ENCODE measurements around the gene SLC14A1.

The SLC14A1 gene

DNA sequence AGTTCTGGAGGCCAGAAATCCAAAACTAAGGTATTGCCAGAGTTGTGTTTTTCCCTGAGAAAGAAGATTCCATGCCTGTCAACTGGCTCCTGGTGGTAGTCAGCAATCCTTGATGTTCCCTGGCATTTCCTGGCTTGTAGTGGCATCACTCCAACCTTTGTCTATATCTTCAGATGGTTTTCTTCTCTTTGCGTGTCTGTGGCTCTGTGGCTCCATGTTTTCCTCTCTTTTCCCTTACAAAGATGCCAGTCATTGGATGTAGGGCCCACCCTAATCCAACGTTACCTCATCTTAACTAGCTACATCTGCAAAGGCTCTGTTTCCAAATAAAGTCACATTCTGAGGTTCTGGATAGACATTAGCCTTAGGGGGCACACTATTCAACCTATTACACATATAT, 41.8 kb downstream of the SLC14A1 start:
- no peaks in the 10 kb centered on the region for H3K27me3 ChIP-seq (replicated peaks; ENCODE audit: insufficient read depth, low read length)

GRCh38 chr18:45771587-45772480, 47.9 kb downstream of the SLC14A1 start:
- no peak overlapping the region for H3K4me3 ChIP-seq (ENCODE audit: low read length)
- H3F3A ChIP-seq (ENCODE audit: insufficient read depth, low read length): no peaks in the 10 kb centered on the region
- H3K9me3 ChIP-seq (replicated peaks; ENCODE audit: insufficient read depth, low read length): no peaks in the 10 kb centered on the region
- H3K4me1 ChIP-seq (ENCODE audit: low read length): no peaks in the 10 kb centered on the region
- H3K79me2 ChIP-seq (ENCODE audit: low read length): no peaks in the 10 kb centered on the region
- H3K9ac ChIP-seq (ENCODE audit: low read length): no peak overlapping the region
- no peak for TF ChIP-seq CTCF (IDR thresholded peaks at IDR 0.05; ENCODE audit: low read length)
- no peak for TF ChIP-seq EZH2 (optimal IDR thresholded peaks at IDR 0.05; ENCODE audit: low read depth, low read length)
- TF ChIP-seq EZH2phosphoT487 (IDR thresholded peaks at IDR 0.05; ENCODE audit: low read length): no peak
- no peaks in the 10 kb centered on the region for H3K27me3 ChIP-seq (replicated peaks; ENCODE audit: insufficient read depth, low read length)
- no peak overlapping the region for H3K27ac ChIP-seq (ENCODE audit: low read length)
- no peak overlapping the region for H2AFZ ChIP-seq (ENCODE audit: low read length)
- H3K36me3 ChIP-seq (replicated peaks; ENCODE audit: insufficient read depth, low read length): no peaks in the 10 kb centered on the region
- H3K4me2 ChIP-seq (ENCODE audit: low read depth, low read length): no peak overlapping the region
- no peak for DNase-seq
- no peaks in the 10 kb centered on the region for H4K20me1 ChIP-seq (ENCODE audit: insufficient read depth, low read length)
- no peaks in the 10 kb centered on the region for H3K9me2 ChIP-seq (replicated peaks; ENCODE audit: insufficient read depth, low read length)

More for the DNA sequence above, 41.8 kb downstream of the SLC14A1 start:
- no peaks in the 10 kb centered on the region for H3F3A ChIP-seq (ENCODE audit: insufficient read depth, low read length)
- H3K9me2 ChIP-seq (replicated peaks; ENCODE audit: insufficient read depth, low read length): no peaks in the 10 kb centered on the region
- H2AFZ ChIP-seq (ENCODE audit: low read length): no peak overlapping the region
- no peak overlapping the region for H3K27ac ChIP-seq (ENCODE audit: low read length)
- no peaks in the 10 kb centered on the region for H3K9me3 ChIP-seq (replicated peaks; ENCODE audit: insufficient read depth, low read length)
- no peak overlapping the region for H3K4me3 ChIP-seq (ENCODE audit: low read length)
- no peaks in the 10 kb centered on the region for H3K36me3 ChIP-seq (replicated peaks; ENCODE audit: insufficient read depth, low read length)
- no peak overlapping the region for H3K4me2 ChIP-seq (ENCODE audit: low read depth, low read length)
- no peaks in the 10 kb centered on the region for H3K79me2 ChIP-seq (ENCODE audit: low read length)
- no peaks in the 10 kb centered on the region for H4K20me1 ChIP-seq (ENCODE audit: insufficient read depth, low read length)
- H3K9ac ChIP-seq (ENCODE audit: low read length): no peak overlapping the region
- no peak for DNase-seq
- no peak for TF ChIP-seq EZH2phosphoT487 (IDR thresholded peaks at IDR 0.05; ENCODE audit: low read length)
- H3K4me1 ChIP-seq (ENCODE audit: low read length): no peaks in the 10 kb centered on the region

DNA sequence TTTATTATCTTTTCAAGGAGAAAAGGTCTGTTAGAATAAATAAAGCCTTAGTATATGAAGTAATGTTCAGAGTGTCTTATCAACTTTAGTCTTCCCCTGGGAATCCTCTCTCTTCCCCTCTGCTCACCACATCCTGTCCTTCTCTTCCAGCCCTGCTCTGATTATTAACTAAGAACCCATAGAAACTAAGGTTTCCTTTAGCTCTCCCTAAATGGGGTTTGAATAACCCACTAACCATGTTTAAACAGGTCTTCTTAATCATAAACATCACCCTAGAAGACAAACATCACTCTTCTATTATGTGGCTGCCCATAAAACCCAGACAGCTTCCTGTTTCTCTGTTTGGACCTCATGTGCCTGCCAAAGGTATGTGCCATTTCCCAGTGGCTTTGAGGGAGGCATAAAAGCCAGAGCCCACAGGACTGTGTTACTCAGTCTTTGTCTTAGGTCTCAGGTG, 50.1 kb downstream of the SLC14A1 start:
- H2AFZ ChIP-seq (ENCODE audit: low read length): peak overlapping the region; percentile 87; the same call in 1 of the 2 replicates
- H3K79me2 ChIP-seq (ENCODE audit: low read length): no peaks in the 10 kb centered on the region
- no peaks in the 10 kb centered on the region for H3K9me2 ChIP-seq (replicated peaks; ENCODE audit: insufficient read depth, low read length)
- no peaks in the 10 kb centered on the region for H3F3A ChIP-seq (ENCODE audit: insufficient read depth, low read length)
- DNase-seq: no peak
- no peaks in the 10 kb centered on the region for H4K20me1 ChIP-seq (ENCODE audit: insufficient read depth, low read length)
- H3K27me3 ChIP-seq (replicated peaks; ENCODE audit: insufficient read depth, low read length): no peaks in the 10 kb centered on the region
- no peaks in the 10 kb centered on the region for H3K36me3 ChIP-seq (replicated peaks; ENCODE audit: insufficient read depth, low read length)
- TF ChIP-seq EZH2 (optimal IDR thresholded peaks at IDR 0.05; ENCODE audit: low read depth, low read length): no peak
- TF ChIP-seq CTCF (IDR thresholded peaks at IDR 0.05; ENCODE audit: low read length): no peak
- TF ChIP-seq EZH2phosphoT487 (IDR thresholded peaks at IDR 0.05; ENCODE audit: low read length): no peak
- no peak overlapping the region for H3K4me3 ChIP-seq (ENCODE audit: low read length)
- no peaks in the 10 kb centered on the region for H3K4me1 ChIP-seq (ENCODE audit: low read length)
- no peak overlapping the region for H3K9ac ChIP-seq (ENCODE audit: low read length)
- no peaks in the 10 kb centered on the region for H3K9me3 ChIP-seq (replicated peaks; ENCODE audit: insufficient read depth, low read length)
- no peak overlapping the region for H3K27ac ChIP-seq (ENCODE audit: low read length)
- H3K4me2 ChIP-seq (ENCODE audit: low read depth, low read length): no peak overlapping the region

DNA sequence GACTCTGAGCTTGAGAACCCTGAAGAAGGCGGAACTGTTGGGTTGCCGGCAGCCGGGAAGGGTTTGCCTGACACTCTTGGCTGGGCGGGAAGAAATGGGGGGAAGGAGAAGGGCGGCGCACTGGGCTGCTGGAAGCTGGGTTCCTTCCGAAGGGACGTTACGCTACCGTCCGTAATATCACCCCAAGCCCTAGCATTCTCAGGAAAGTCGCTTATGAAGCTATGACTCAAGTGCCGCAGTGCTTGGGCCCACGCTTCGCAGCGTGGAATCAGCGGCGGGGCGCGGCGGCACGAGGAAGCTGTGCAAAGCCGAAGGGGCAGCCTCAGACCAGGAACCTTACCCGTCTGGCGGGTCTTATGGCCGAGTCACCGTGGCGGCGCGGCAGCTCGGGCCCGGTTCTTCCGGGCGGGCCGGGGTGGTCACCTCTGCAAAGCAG, 51.3 kb downstream of the SLC14A1 start:
- peak overlapping the region; percentile 87 for H2AFZ ChIP-seq (ENCODE audit: low read length)
- peak overlapping the region; percentile 73 for H3K4me2 ChIP-seq (ENCODE audit: low read depth, low read length)

More for the DNA sequence above, 51.3 kb downstream of the SLC14A1 start:
- no peaks in the 10 kb centered on the region for H3K4me1 ChIP-seq (ENCODE audit: low read length)
- H3K36me3 ChIP-seq (replicated peaks; ENCODE audit: insufficient read depth, low read length): no peaks in the 10 kb centered on the region
- no peaks in the 10 kb centered on the region for H3K79me2 ChIP-seq (ENCODE audit: low read length)
- peak overlapping the region; percentile 48; the same call in 1 of the 2 replicates for H3K27ac ChIP-seq (ENCODE audit: low read length)
- H3K27me3 ChIP-seq (replicated peaks; ENCODE audit: insufficient read depth, low read length): no peaks in the 10 kb centered on the region
- TF ChIP-seq CTCF (IDR thresholded peaks at IDR 0.05; ENCODE audit: low read length) (no peak), EZH2phosphoT487 (IDR thresholded peaks at IDR 0.05; ENCODE audit: low read length) (no peak), EZH2 (optimal IDR thresholded peaks at IDR 0.05; ENCODE audit: low read depth, low read length) (no peak)
- H3K9me3 ChIP-seq (replicated peaks; ENCODE audit: insufficient read depth, low read length): no peaks in the 10 kb centered on the region
- peak overlapping the region; percentile 83 for H3K4me3 ChIP-seq (ENCODE audit: low read length)
- peak overlapping the region; percentile 81 for H3K9ac ChIP-seq (ENCODE audit: low read length)
- no peaks in the 10 kb centered on the region for H4K20me1 ChIP-seq (ENCODE audit: insufficient read depth, low read length)
- no peaks in the 10 kb centered on the region for H3F3A ChIP-seq (ENCODE audit: insufficient read depth, low read length)
- DNase-seq: peak; percentile 57
- H3K9me2 ChIP-seq (replicated peaks; ENCODE audit: insufficient read depth, low read length): no peaks in the 10 kb centered on the region
